ENCODE measurements around the gene RPL7L1.
"Not testable (repeated sequence)": the region's sequence is repeated elsewhere in the genome, so short reads cannot be mapped to it uniquely, and the experiment has no call there.

Gene RPL7L1

GRCh38 chr6:42894041-42894828 lies 14.8 kb downstream of the RPL7L1 start:
- DNase-seq, result peak in 1 of 2 donors; percentile 25

DNA sequence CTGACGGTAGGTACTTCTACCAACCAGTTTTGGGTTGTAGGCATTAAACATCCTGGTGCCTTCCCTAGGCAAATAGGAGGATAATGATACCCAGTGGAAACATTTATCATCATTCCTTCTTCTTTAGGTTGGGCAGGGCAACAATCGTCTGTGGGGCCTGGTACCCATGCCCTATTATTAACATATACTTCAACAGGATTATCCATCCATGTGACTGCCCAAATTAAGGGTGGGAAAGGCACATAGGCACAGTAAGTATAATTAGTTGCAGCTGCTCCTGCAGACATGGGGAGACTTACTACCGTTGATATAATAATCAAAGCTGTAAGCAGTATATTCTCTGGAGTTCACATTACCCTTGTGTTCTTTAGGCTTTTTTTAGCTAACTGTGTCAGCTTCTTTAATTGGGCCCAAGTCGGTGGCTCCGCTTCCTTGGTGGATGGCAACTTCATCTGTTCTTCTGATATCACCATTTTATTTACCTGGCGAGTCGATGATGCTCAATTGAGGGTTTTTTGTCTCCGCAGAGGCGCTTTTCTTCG lies 16.8 kb downstream of the RPL7L1 start:
- DNase-seq, result no peak

- DNase-seq, result peak; percentile 70 to 83
Measured at GRCh38 chr6:42898891-42899361, 19.5 kb downstream of the RPL7L1 start.

DNA sequence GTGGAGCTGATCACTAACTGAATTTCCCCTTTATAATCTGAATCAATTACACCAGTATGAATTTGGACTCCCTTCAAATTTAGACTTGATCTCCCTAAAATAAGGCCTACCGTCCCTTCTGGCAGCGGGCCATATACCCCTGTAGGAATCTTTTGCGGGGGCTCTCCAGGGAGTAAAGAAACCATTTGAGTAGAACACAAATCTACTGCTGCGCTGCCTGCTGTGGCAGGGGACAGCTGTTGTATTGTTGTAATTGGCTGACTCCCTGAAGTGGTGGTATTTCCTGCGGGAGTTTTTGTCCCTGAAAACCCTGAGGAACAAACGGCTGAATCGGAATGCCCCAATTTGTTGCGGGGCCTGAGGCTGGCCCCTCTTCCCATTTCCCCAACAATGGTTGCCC lies 20.5 kb downstream of the RPL7L1 start:
- DNase-seq, result no peak

- DNase-seq, result peak; percentile 75 to 85
Measured at GRCh38 chr6:42901538-42901957, 22.1 kb downstream of the RPL7L1 start.

DNA sequence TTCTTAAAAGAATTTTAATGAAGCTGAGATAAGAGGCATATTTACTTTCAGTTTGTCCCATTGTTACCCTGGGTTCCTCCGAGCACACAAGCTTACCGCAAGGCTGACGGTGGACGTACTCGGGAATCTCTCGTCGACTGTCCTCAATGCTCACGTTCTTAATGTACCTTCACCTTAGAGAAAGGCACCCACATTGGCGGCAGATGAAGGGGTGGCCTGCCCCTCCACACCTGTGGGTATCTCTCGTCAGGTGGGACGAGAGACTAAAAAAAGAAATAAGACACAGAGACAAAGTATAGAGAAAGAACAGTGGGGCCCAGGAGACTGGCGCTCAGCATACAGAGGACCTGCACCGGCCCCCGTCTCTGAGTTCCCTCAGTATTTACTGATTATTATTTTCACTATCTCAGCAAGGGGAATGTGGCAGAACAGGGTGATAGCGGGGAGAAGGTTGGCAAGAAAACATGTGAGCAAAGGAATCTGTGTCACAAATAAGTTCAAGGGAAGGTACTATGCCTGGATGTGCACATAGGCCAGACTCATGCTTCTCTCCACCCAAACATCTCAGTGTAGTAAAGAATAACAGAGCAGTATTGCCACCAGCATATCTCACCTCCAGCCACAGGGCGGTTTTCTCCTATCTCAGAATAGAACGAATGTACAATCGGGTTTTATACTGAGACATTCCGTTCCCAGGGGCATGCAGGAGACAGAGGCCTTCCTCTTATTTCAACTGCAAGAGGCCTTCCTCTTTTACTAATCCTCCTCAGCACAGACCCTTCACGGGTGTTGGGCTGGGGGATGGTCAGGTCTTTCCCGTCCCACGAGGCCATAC lies 23.2 kb downstream of the RPL7L1 start:
- DNase-seq, result not testable (repeated sequence)

- no peak for DNase-seq
Measured at GRCh38 chr6:42904467-42904866, 25.1 kb downstream of the RPL7L1 start.

GRCh38 chr6:42907336-42907735 lies 27.9 kb downstream of the RPL7L1 start:
- DNase-seq, result no peak

GRCh38 chr6:42909835-42910234 lies 30.4 kb downstream of the RPL7L1 start:
- DNase-seq, result no peak

- DNase-seq, result no peak
Measured at GRCh38 chr6:42911171-42912021, 32.0 kb downstream of the RPL7L1 start.

GRCh38 chr6:42914546-42914945 lies 35.1 kb downstream of the RPL7L1 start:
- no peak for DNase-seq

DNA sequence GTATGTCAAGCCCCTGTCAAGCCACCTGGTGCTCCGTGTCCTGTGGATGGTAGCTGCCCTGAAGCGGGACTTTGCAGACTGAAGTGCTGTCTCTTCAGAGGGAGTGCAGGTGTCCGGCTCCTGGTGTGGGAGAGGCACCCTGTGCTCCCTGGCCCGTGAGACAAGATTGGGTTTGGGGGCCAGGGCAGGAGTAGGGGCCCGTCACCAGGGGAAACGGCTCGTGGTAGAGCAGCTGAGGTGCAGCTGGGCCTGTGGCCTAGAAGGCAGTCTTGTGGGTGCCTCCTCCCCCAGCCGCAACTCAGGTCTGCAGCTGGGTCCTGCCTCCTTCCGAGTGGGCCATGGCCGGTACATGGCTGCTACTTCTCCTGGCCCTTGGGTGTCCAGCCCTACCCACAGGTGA lies 36.3 kb downstream of the RPL7L1 start, which contains the start of gene PTCRA:
Gene PTCRA (plus strand): TSS at position 322 of the 400 bp plus-strand sequence. CDS start 17 bp downstream, at position 339.
- no peak for DNase-seq

DNA sequence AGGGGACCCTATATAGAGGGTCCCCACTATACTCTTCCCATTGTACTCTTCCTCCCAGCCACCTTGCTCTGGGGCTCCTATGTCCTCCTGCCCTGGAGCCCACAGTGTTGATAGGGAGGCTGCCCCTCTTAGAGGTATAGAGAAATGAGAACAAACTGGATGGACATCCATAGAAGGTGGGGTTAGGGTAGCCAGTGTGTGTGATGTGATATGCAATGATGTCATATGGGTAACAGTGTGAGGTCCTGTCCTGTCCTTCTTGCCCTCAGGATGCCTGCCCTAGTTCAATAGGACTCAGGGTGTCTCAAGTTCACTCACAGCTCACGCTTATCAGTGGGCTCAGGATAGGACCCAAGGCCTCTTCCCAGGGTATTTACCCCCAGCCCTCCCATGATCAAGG lies 36.9 kb downstream of the RPL7L1 start:
- DNase-seq, result no peak

DNA sequence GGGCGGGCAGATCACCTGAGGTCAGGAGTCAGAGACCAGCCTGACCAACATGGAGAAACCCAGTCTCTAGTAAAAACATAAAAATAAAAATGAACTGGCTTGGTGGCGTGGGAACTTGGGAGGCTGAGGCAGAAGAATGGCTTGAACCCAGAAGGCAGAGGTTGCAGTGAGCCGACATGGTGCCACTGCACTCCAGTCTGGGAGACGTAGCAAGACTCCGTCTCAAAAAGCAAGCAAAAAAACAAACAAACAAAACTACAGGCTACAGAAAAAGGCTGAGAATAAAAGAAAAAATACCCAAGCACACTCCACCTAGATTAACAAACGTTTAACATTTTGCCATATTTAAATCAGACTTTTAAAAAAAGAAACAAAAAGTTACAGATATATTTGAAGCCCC lies 42.4 kb downstream of the RPL7L1 start:
- DNase-seq, result no peak

GRCh38 chr6:42923666-42924065 lies 44.2 kb downstream of the RPL7L1 start:
- no peak for DNase-seq

GRCh38 chr6:42925248-42925857 lies 45.9 kb downstream of the RPL7L1 start:
- no peak for DNase-seq

DNA sequence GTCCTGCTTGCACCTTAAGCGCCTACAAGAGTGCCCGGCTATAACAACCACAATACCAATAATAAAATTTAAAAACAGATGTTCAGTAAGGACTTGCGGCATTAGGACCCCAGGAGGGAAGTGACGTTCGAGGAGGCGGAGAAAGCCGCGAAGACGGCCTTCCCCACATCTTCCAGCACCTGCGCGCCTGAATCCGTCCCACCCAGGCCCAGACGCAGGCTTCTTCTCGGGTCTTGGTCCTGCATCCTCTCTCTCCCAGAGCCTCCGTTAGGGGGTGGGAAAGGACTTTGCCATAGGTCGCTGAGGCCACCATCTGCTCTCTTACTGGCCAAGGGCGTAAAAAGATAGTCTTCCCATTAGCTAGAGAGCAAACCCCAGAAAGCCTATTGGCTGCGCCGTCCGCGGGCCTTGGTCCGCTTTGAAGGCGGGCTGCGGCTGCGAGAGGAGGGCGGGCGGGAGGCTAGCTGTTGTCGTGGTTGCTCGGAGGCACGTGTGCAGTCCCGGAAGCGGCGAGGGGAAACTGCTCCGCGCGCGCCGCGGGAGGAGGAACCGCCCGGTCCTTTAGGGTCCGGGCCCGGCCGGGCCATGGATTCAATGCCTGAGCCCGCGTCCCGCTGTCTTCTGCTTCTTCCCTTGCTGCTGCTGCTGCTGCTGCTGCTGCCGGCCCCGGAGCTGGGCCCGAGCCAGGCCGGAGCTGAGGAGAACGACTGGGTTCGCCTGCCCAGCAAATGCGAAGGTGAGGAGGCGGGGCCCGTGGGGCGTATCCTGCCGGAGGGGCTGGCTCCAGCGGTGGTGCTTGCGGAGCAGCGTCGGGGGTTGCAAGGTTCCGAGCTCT lies 49.8 kb downstream of the RPL7L1 start, which contains the start of gene CNPY3:
Gene CNPY3 (plus strand): TSS at position 495 of the 835 bp plus-strand sequence. CDS start 91 bp downstream, at position 586.
- peak; percentile 94 to 95 for DNase-seq

- DNase-seq, result peak; percentile 62 to 69
Measured at GRCh38 chr6:42929821-42930360, 50.5 kb downstream of the RPL7L1 start.

DNA sequence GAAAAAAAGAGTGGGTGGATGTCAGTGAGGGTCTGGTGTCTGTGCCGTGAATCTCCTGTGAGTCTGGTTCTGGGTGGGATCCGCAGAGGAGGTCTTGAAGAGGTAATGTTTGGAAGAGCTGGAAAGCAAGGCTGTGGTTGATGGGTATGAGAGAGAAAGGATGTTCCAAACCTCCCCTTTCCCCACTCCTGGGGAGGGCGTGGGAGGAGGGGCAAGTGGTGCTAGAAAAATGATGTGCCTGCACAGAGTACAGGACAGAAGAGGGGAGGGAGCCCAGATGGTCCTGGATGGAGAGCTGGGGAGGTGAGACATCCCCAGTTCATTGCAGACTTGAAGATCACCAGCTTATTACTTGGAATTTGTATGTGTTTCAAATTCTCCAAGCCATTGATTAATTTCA lies 53.0 kb downstream of the RPL7L1 start:
- DNase-seq, result no peak

DNA sequence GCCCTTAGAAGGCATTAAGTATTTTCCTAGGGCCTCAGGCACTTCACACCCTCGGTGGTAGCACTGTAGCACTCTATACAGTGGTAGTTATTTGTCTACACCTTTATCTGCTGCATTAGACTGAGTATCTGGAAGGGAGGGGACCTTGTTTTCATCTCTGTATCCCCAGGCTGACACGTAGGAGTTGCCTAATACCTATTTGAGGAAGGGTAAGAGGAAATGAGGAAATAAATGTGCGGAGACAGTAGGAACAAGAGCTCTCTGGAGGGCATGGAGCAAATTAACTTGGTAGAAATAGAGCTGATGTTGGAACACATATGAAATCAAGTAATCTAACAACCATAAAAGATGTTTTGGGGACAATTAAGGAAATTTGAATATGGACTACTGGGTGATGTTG lies 53.8 kb downstream of the RPL7L1 start:
- DNase-seq, result no peak

GRCh38 chr6:42935322-42935721 lies 55.9 kb downstream of the RPL7L1 start:
- no peak for DNase-seq
